BLaER1 (cell line): ENCODE data around the gene FRMD1.

Experiments used
- H3K27ac ChIP-seq: shearing (Covaris generic); formaldehyde crosslinking; 2 replicates; pipeline ENCODE4 v1.8.1; 2022
- H3K27me3 ChIP-seq: shearing (Covaris generic); formaldehyde crosslinking; 2 replicates; pipeline ENCODE4 v1.8.1; 2022
- H3K36me3 ChIP-seq: shearing (Covaris generic); formaldehyde crosslinking; 2 replicates; pipeline ENCODE4 v1.8.1; 2022
- H3K4me1 ChIP-seq: shearing (Covaris generic); formaldehyde crosslinking; 2 replicates; pipeline ENCODE4 v1.8.1; 2022
- H3K4me2 ChIP-seq: shearing (Covaris generic); formaldehyde crosslinking; 2 replicates; pipeline ENCODE4 v1.8.1; 2022
- H3K4me3 ChIP-seq: shearing (Covaris generic); formaldehyde crosslinking; 2 replicates; pipeline ENCODE4 v1.8.1; 2022
- H3K9ac ChIP-seq: shearing (Covaris generic); formaldehyde crosslinking; 2 replicates; pipeline ENCODE4 v1.8.1; 2022
- H3K9me3 ChIP-seq: shearing (Covaris generic); formaldehyde crosslinking; 2 replicates; pipeline ENCODE4 v1.8.1; 2022
- H4K20me1 ChIP-seq: shearing (Covaris generic); formaldehyde crosslinking; 2 replicates; pipeline ENCODE4 v1.8.1; 2022
- Cebpa-rat ChIP-seq: shearing (Covaris generic); IDR thresholded peaks from 2 replicates; pipeline ENCODE4 v1.8.1; 2022

FRMD1 gene

DNA sequence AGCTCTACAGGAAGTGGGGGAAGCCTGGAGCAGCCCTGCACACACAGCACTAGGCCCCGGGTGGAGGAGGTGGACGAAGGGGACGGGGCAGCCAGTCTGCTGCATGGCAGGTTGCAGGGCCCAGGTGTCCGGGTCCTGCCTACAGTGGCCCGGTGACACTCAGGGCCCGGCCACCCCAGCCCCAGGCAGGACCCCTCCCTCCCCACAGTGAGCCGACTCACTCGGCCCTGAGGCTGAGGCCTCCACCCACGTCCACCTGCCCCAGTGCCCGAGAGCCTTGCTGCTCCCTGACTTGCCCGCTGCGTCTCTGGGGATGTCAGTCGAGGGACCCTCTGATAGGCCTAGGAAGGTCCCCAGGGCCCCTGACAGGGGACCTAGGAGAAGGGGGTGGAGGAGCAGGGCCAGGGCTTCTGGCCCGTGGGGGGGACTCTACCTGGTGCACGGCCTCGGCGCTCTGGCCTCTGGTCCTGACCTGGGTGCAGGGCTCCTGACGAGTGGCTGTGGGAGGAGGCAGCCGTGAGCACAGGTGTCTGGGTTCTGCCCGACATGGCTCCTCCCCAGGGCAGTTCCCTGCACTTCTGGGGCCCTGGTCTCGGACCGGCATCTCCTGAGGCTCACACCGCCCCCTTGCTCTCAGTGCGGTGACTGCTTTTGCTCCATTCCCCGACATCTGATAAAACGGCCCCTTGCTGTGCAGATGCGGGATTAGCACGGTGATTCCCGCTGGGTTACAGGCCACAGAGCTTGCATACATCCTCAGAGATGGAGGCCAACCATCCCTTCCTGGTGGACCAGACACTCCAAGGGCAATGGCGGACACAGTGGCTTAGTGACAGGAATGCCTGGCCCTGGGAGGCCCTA lies 20.1 kb downstream of the FRMD1 start:
- no peak for TF ChIP-seq Cebpa-rat
- no peaks in the 10 kb centered on the region for H3K36me3 ChIP-seq
- no peaks in the 10 kb centered on the region for H3K9me3 ChIP-seq
- no peak overlapping the region for H3K9ac ChIP-seq
- H3K27ac ChIP-seq: no peak overlapping the region
- H3K27me3 ChIP-seq: no peaks in the 10 kb centered on the region
- no peak overlapping the region for H3K4me3 ChIP-seq
- H4K20me1 ChIP-seq: no peaks in the 10 kb centered on the region
- H3K4me1 ChIP-seq: peaks cover 49% of the 10 kb centered on the region
- peak overlapping the region; percentile 57 for H3K4me2 ChIP-seq

- Histone ChIP-seq H3K36me3 (no peaks in the 10 kb centered on the region), H3K4me3 (no peak overlapping the region), H3K4me2 (no peak overlapping the region), H3K9ac (no peak overlapping the region), H4K20me1 (no peaks in the 10 kb centered on the region), H3K27me3 (no peaks in the 10 kb centered on the region), H3K4me1 (peaks cover 51% of the 10 kb centered on the region), H3K9me3 (no peaks in the 10 kb centered on the region), H3K27ac (no peak overlapping the region)
- TF ChIP-seq Cebpa-rat: no peak
These were observed 21.2 kb downstream of the FRMD1 start for GRCh38 chr6:168057836-168058235.

DNA sequence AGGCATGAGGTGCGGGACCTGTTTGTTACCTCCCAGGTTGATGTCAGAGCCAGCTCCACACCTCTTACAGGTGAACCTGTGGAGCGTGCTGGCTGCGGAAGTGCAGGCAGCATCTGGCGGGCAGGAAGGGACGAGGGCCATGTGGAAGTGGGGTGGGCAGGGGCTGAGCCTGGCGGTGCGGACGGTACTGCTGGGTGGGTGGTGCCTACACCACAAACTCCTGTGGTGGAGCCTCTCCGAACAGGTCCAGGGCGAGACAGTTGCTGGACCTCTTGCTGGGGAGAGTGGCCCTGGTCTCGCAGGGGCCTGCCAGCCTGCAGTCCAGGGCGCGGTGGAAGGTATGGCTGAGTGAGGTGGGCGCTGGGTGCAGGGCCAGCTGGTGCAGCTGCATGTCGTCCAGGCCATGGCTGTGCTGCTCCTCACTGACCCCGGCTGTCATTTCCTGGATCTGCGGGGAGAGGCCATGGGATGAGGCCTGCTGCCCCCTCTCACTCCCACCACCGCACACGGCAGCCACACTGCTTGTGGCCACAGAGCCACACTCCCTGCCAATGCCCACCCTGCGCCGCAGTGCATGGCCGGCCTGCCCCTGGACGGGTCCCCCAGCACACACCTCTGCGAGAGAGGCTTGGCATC lies 22.0 kb downstream of the FRMD1 start:
- no peak overlapping the region for H3K4me3 ChIP-seq
- H3K27ac ChIP-seq: no peak overlapping the region
- no peak for TF ChIP-seq Cebpa-rat
- peaks cover 50% of the 10 kb centered on the region for H3K4me1 ChIP-seq
- no peaks in the 10 kb centered on the region for H3K9me3 ChIP-seq
- H3K36me3 ChIP-seq: no peaks in the 10 kb centered on the region
- no peak overlapping the region for H3K9ac ChIP-seq
- H3K4me2 ChIP-seq: no peak overlapping the region
- H4K20me1 ChIP-seq: no peaks in the 10 kb centered on the region
- no peaks in the 10 kb centered on the region for H3K27me3 ChIP-seq

DNA sequence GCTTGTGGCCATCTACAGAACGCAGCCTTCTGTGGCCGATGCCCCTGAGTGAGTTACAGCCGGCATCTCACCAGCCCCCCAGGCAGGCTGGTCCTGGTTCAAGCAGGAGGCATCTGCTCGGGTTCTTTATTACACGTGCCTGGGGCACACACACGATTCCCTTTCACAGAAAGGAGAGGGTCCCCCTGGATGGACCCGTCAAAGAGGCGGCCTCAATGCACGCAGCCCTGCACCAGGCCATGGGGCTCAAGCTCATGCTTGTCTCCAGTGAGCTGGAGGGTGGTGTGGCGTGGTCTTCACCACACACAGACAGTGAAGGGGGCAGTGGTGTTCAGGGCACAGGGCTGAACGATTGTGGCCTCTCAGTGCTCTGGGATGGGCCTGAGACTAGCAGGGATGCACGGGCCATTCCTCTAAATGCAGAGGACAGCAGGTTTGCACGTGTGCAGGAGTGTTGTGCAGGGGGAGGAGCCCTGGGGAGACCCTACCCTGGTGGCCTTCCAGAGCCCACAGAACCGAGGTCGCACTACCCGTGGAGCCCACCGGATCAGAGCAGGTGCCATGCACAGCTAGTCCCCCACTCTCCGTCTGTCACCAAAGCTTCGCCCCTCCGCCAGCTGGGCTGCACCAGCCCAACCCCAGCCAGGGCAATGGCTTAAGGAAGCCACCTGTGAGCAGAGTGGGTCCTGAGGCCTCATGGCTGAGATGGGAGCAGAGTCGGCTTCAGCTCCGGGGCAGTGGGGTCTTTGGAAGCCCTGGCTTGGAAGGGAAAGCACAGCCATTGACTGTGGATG lies 23.1 kb downstream of the FRMD1 start:
- peaks cover 51% of the 10 kb centered on the region for H3K4me1 ChIP-seq
- no peaks in the 10 kb centered on the region for H3K27me3 ChIP-seq
- TF ChIP-seq Cebpa-rat: no peak
- no peak overlapping the region for H3K27ac ChIP-seq
- H3K36me3 ChIP-seq: no peaks in the 10 kb centered on the region
- peak overlapping the region; percentile 82; the same call in 1 of the 2 replicates for H3K4me2 ChIP-seq
- no peak overlapping the region for H3K9ac ChIP-seq
- no peaks in the 10 kb centered on the region for H3K9me3 ChIP-seq
- no peak overlapping the region for H3K4me3 ChIP-seq
- no peaks in the 10 kb centered on the region for H4K20me1 ChIP-seq

GRCh38 chr6:168054765-168055560 lies 24.0 kb downstream of the FRMD1 start:
- no peaks in the 10 kb centered on the region for H3K27me3 ChIP-seq
- H4K20me1 ChIP-seq: no peaks in the 10 kb centered on the region
- peak overlapping the region; percentile 82 for H3K4me2 ChIP-seq
- peak overlapping the region; percentile 32; the same call in 1 of the 2 replicates for H3K9ac ChIP-seq
- TF ChIP-seq Cebpa-rat: no peak
- H3K4me3 ChIP-seq: no peak overlapping the region
- peaks cover 60% of the 10 kb centered on the region for H3K4me1 ChIP-seq
- peak overlapping the region; percentile 45 for H3K27ac ChIP-seq
- H3K9me3 ChIP-seq: no peaks in the 10 kb centered on the region
- H3K36me3 ChIP-seq: no peaks in the 10 kb centered on the region

GRCh38 chr6:168053957-168054471 lies 25.0 kb downstream of the FRMD1 start:
- peak overlapping the region; percentile 82 for H3K4me2 ChIP-seq
- H3K4me3 ChIP-seq: no peak overlapping the region

DNA sequence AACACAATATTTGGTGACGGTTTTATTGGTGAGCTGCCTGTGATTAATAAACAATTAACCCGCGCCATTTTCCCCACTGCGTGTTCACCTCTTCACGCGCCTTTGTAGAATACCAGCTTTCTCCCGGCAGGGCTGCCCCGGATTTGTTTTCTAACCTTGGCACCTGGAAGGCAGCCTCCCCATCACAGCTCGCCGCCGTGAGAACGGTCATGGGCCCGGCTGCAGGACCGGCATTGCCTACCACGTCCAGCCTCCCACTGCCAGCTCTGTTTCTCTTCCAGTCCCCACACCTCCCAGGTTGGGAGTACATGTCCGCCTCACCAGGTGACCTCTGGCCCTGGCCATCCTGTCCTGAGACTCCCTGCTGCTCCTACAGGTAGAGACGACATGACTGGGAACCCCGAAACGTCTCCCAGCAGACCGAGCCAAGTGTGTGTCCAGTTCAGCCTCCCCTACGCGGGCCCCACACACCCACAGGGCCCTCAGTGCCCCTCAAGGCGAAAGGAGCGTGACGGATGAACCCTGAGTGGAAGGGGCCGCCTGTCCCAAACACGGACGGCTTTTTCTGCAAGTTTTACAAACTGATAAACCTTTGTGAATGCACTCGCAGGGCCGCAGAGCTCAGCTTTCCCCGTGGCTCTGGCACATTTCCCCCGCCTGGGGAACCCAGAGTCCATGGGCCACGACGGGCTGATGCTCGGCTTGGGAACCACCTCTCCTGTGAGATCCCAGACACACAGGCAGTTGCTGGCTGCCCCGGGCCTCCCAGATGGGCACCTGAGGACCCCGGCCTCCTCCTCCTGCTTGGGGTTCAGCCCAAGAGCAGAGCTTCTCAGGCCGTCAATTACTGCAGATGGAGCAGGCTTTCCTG lies 25.7 kb downstream of the FRMD1 start:
- H3K4me1 ChIP-seq: peaks cover 64% of the 10 kb centered on the region
- H3K9me3 ChIP-seq: no peaks in the 10 kb centered on the region
- no peak overlapping the region for H3K27ac ChIP-seq
- TF ChIP-seq Cebpa-rat: no peak
- H3K4me3 ChIP-seq: no peak overlapping the region
- H3K27me3 ChIP-seq: no peaks in the 10 kb centered on the region
- no peaks in the 10 kb centered on the region for H4K20me1 ChIP-seq
- H3K4me2 ChIP-seq: no peak overlapping the region
- H3K9ac ChIP-seq: no peak overlapping the region
- H3K36me3 ChIP-seq: no peaks in the 10 kb centered on the region

More at GRCh38 chr6:168053957-168054471, 25.0 kb downstream of the FRMD1 start:
- Histone ChIP-seq H4K20me1 (no peaks in the 10 kb centered on the region), H3K27ac (no peak overlapping the region), H3K27me3 (no peaks in the 10 kb centered on the region), H3K9me3 (no peaks in the 10 kb centered on the region), H3K9ac (no peak overlapping the region), H3K36me3 (no peaks in the 10 kb centered on the region), H3K4me1 (peaks cover 63% of the 10 kb centered on the region)
- TF ChIP-seq Cebpa-rat: no peak

DNA sequence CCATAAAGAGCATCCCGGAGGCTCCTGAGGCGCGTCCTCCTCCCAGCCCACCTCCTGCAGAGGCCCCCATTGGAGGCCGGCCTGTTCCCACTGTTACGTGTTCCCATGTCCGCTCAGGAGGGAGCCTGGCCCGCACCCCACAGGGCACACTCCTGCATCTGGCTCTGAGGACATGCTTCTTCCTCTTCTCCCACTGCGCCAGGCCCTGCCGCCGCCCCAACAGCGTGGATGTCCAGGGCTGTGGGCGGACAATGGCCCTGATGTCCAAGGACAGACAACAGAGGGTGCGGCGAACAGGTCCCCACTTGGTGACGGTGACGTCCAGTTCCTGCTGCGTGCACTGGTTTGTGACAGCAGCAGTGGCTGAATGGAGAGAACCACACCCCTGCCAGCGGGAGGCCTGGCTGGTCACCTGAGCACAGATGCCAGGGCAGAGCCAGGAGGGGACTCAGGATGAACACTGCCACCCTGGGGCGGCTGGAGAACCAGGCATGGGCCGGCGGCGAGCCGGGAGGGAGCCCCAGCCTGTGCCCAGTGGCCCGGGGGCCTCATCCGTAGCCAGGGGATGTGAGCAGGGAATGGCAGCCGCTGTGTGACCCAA lies 26.6 kb downstream of the FRMD1 start:
- no peak for TF ChIP-seq Cebpa-rat
- Histone ChIP-seq H3K9ac (no peak overlapping the region), H3K4me1 (peaks cover 69% of the 10 kb centered on the region), H3K36me3 (no peaks in the 10 kb centered on the region), H3K4me3 (no peak overlapping the region), H3K4me2 (no peak overlapping the region), H3K27ac (no peak overlapping the region), H4K20me1 (no peaks in the 10 kb centered on the region), H3K9me3 (no peaks in the 10 kb centered on the region), H3K27me3 (no peaks in the 10 kb centered on the region)
